ENCODE results near the gene FOXJ1. TPM values are rescaled to one million over a fixed set of nuclear protein-coding genes. Genes with fewer than 3 reads are reported as not detected.

FOXJ1 gene
- total and polyA plus RNA-seq, 2 of the 13 experiments (the other 11 are each of a cell fraction or from before 2014, with no cell fraction given), result 0.98 to 1.6 TPM

GRCh38 chr17:76145231-76146052 lies 4.4 kb upstream of the FOXJ1 start:
- WGBS (ENCODE audit: low lambda C conversion rate), result 68% methylated on average over 22 of the region's 25 CpGs
- FAIRE-seq (no peak), ATAC-seq (no peak), DNase-seq (ENCODE audit: low spot score) (no peak)
- H3K4me3 ChIP-seq (replicated peaks in 1 of 3; ENCODE audit: insufficient read depth in 1 of 3, low read depth in 2 of 3, low read length in 3 of 3), result no peak overlapping the region
- TF ChIP-seq NRL (CRISPR knock-in tag; IDR thresholded peaks at IDR 0.05; ENCODE audit: borderline replicate concordance) (0 out of 2 replicates have a peak, but pooled peaks have one; percentile 17), ZNF777 (CRISPR knock-in tag; IDR thresholded peaks at IDR 0.05) (no peak), ZFYVE20 (CRISPR knock-in tag; IDR thresholded peaks at IDR 0.05; ENCODE audit: borderline replicate concordance, low read depth) (no peak), DMAP1 (CRISPR knock-in tag; IDR thresholded peaks at IDR 0.05) (no peak)
- no peaks in the 10 kb centered on the region for H4K20me1 ChIP-seq (ENCODE audit: insufficient read depth, low read length)
- H3K27ac ChIP-seq (ENCODE audit: extremely low read length, insufficient read depth, low read length), result no peak overlapping the region
- H3K36me3 ChIP-seq (replicated peaks in 1 of 2; ENCODE audit: control insufficient read depth in 1 of 2, insufficient read depth in 2 of 2, low read length in 2 of 2), result no peaks in the 10 kb centered on the region
- H3K9me3 ChIP-seq (ENCODE audit: low read length), result no peaks in the 10 kb centered on the region
- ChIA-PET CTCF (ENCODE audit: low intra/inter-chr PET ratio, low total read pairs) (interaction anchor here (3.7 kb wide), 1 partner anchor 24 kb away, joined by 50 read pairs; no protein-coding TSS in a partner anchor), POLR2A (interaction anchor here (1.2 kb wide), 1 partner anchor 22 kb away, joined by 3 read pairs; no protein-coding TSS in a partner anchor)
- H2AFZ ChIP-seq (ENCODE audit: low read length), result no peak overlapping the region
- peaks cover 50% of the 10 kb centered on the region for H3K4me1 ChIP-seq (ENCODE audit: insufficient read depth, low read length)
- H3K79me2 ChIP-seq (ENCODE audit: insufficient read depth, low read length), result no peaks in the 10 kb centered on the region
- BruUV-seq (replicated peaks), result no TSS peak
- peaks cover 3 to 31% of the 10 kb centered on the region in 2 experiments for H3K27me3 ChIP-seq (ENCODE audit: control insufficient read depth in 1 of 2, insufficient read depth in 2 of 2, low read length in 2 of 2)
- intact Hi-C loops (cut with micrococcal nuclease; ENCODE audit: unreplicated experiment) (no loop called here), in situ Hi-C loops (cut with HindIII; ENCODE audit: extremely low pct_ligation_motif_present, low pct_unique_long_range_greater_than_20kb) (no loop called here)
- no peak overlapping the region for H3K4me2 ChIP-seq (ENCODE audit: low read depth, low read length)
- H3K9ac ChIP-seq (ENCODE audit: insufficient read depth, low read depth, low read length), result no peak overlapping the region

GRCh38 chr17:76142585-76143041 lies 1.6 kb upstream of the FOXJ1 start:
- FAIRE-seq (no peak), DNase-seq (ENCODE audit: low spot score) (no peak), ATAC-seq (no peak)
- Histone ChIP-seq H3K4me2 (ENCODE audit: low read depth, low read length) (no peak overlapping the region; the same call in 1 of the 2 replicates), H3K9ac (ENCODE audit: insufficient read depth, low read depth, low read length) (no peak overlapping the region), H3K4me3 (replicated peaks in 1 of 3; ENCODE audit: insufficient read depth in 1 of 3, low read depth in 2 of 3, low read length in 3 of 3) (no peak overlapping the region), H3K27ac (ENCODE audit: extremely low read length, insufficient read depth, low read length) (no peak overlapping the region), H3K36me3 (replicated peaks in 1 of 2; ENCODE audit: control insufficient read depth in 1 of 2, insufficient read depth in 2 of 2, low read length in 2 of 2) (no peaks in the 10 kb centered on the region), H2AFZ (ENCODE audit: low read length) (no peak overlapping the region), H3K9me3 (ENCODE audit: low read length) (no peaks in the 10 kb centered on the region), H3K27me3 (ENCODE audit: control insufficient read depth in 1 of 2, insufficient read depth in 2 of 2, low read length in 2 of 2) (peaks cover 3 to 31% of the 10 kb centered on the region in 2 experiments), H3K4me1 (ENCODE audit: insufficient read depth, low read length) (peaks cover 74% of the 10 kb centered on the region), H3K79me2 (ENCODE audit: insufficient read depth, low read length) (no peaks in the 10 kb centered on the region), H4K20me1 (ENCODE audit: insufficient read depth, low read length) (no peaks in the 10 kb centered on the region)
- POLR2A ChIA-PET, result interaction anchor here (0.6 to 1.9 kb wide), 3 partner anchors 9 to 33 kb away, joined by 3 to 11 read pairs (median 3); no protein-coding TSS in a partner anchor
- 70% methylated on average over 6 of the region's 6 CpGs for WGBS (ENCODE audit: low lambda C conversion rate)
- in situ Hi-C loops (cut with HindIII; ENCODE audit: extremely low pct_ligation_motif_present, low pct_unique_long_range_greater_than_20kb) (no loop called here), intact Hi-C loops (cut with micrococcal nuclease; ENCODE audit: unreplicated experiment) (no loop called here)
- CTCF ChIA-PET (ENCODE audit: low intra/inter-chr PET ratio, low total read pairs), result no interaction called here
- BruUV-seq (replicated peaks), result no TSS peak
- TF ChIP-seq SAFB2 (CRISPR knock-in tag; IDR thresholded peaks at IDR 0.05; ENCODE audit: borderline replicate concordance, low read depth) (no peak), ZNF691 (CRISPR knock-in tag; IDR thresholded peaks at IDR 0.05; ENCODE audit: borderline replicate concordance, low read depth) (no peak), ZBED4 (CRISPR knock-in tag; IDR thresholded peaks at IDR 0.05; ENCODE audit: borderline replicate concordance) (no peak), TCF12 (IDR thresholded peaks at IDR 0.05) (no peak), TCF12 (CRISPR knock-in tag; IDR thresholded peaks at IDR 0.05) (no peak), ZNF792 (CRISPR knock-in tag; IDR thresholded peaks at IDR 0.05) (no peak)
